ENCODE results near the gene XAGE5. TPM values are rescaled to one million over a fixed set of nuclear protein-coding genes. Genes with fewer than 3 reads are reported as not detected.
A peak's percentile ranks its signal among the peaks of the same experiment; 100 is the strongest.
"Not testable (repeated sequence)": the region's sequence is repeated elsewhere in the genome, so short reads cannot be mapped to it uniquely, and the experiment has no call there.

XAGE5 gene
- not detected in 2 replicates for total RNA-seq

- no peak for DNase-seq (ENCODE audit: low read depth in 2 of 2)
Observed at GRCh38 chrX:52811065-52811625, at the start of gene XAGE5. Gene XAGE5, plus strand, starts transcription at chrX:52811287. Its CDS starts 1,280 bp downstream, at chrX:52812567.

GRCh38 chrX:52765983-52766382, 45.1 kb upstream of the XAGE5 start:
- DNase-seq (ENCODE audit: low read depth in 2 of 2): not testable (repeated sequence)

- DNase-seq (ENCODE audit: low read depth in 2 of 2): not testable (repeated sequence)
Observed at GRCh38 chrX:52773504-52773903, 37.6 kb upstream of the XAGE5 start.

GRCh38 chrX:52797327-52797726, 13.8 kb upstream of the XAGE5 start, which contains the start of gene SPANXN5:
Gene SPANXN5, minus strand, starts transcription at chrX:52797427. Its CDS starts 79 bp downstream, at chrX:52797348.
- DNase-seq (ENCODE audit: low read depth in 2 of 2): not testable (repeated sequence)

- DNase-seq (ENCODE audit: low read depth in 2 of 2): not testable (repeated sequence)
Observed at GRCh38 chrX:52804876-52805275, 6.2 kb upstream of the XAGE5 start.

- DNase-seq (ENCODE audit: low read depth in 2 of 2): no peak
Observed at GRCh38 chrX:52819788-52820187, 8.7 kb downstream of the XAGE5 start.

GRCh38 chrX:52821079-52821760, 10.1 kb downstream of the XAGE5 start:
- no peak for DNase-seq (ENCODE audit: low read depth in 2 of 2)

GRCh38 chrX:52824608-52825007, 13.5 kb downstream of the XAGE5 start:
- no peak for DNase-seq (ENCODE audit: low read depth in 2 of 2)

- no peak for DNase-seq (ENCODE audit: low read depth in 2 of 2)
Observed at GRCh38 chrX:52830551-52830950, 19.5 kb downstream of the XAGE5 start.

- no peak for DNase-seq (ENCODE audit: low read depth in 2 of 2)
Observed at GRCh38 chrX:52839137-52839536, 28.1 kb downstream of the XAGE5 start.

GRCh38 chrX:52843619-52844018, 32.5 kb downstream of the XAGE5 start:
- DNase-seq (ENCODE audit: low read depth in 2 of 2): not testable (repeated sequence)

GRCh38 chrX:52852110-52852860, 41.2 kb downstream of the XAGE5 start:
- peak in 1 of 2 donors; percentile 8 for DNase-seq (ENCODE audit: low read depth in 2 of 2)

GRCh38 chrX:52856991-52857525, 46.0 kb downstream of the XAGE5 start:
- not testable (repeated sequence) for DNase-seq (ENCODE audit: low read depth in 2 of 2)

GRCh38 chrX:52865343-52865998, 54.4 kb downstream of the XAGE5 start:
- no peak for DNase-seq (ENCODE audit: low read depth in 2 of 2)

Other genes starting within 250 kb of the XAGE5 start
- gene SSX7, start 156.4 kb upstream of the XAGE5 start, total RNA-seq: not detected in 2 replicates
- gene SSX2, start 104.1 kb upstream of the XAGE5 start, total RNA-seq: not detected in 2 replicates
- not detected in 2 replicates for gene SSX2B, start 60.0 kb upstream of the XAGE5 start, total RNA-seq
- not detected in 2 replicates for gene SPANXN5, start 13.9 kb upstream of the XAGE5 start, total RNA-seq
- not detected in 2 replicates for gene XAGE3, start 56.8 kb downstream of the XAGE5 start, total RNA-seq
- gene FAM156B, start 86.0 kb downstream of the XAGE5 start, total RNA-seq: 4.6 and 6.0 TPM in 2 replicates
- 3.5 and 4.4 TPM in 2 replicates for gene FAM156A, start 147.2 kb downstream of the XAGE5 start, total RNA-seq
- 0.44 and 1.4 TPM in 2 replicates for gene GPR173, start 237.5 kb downstream of the XAGE5 start, total RNA-seq